NCI-H146 treated with DMSO at 0.1 percent for 48 hours (cell line): ENCODE results near the gene SLFN12L.
"Not testable (repeated sequence)": the region's sequence is repeated elsewhere in the genome, so short reads cannot be mapped to it uniquely, and the experiment has no call there.

Source experiments
- DNase-seq: peaks from one replicate; lab custom pipeline; 2025; ENCODE audit not compliant: unreplicated experiment; lab: John Stamatoyannopoulos, UW

SLFN12L gene

GRCh38 chr17:35543856-35544255 is 6.4 kb upstream of the SLFN12L start:
- DNase-seq = no peak

- no peak for DNase-seq
Observed at GRCh38 chr17:35542990-35543389, 5.5 kb upstream of the SLFN12L start.

- no peak for DNase-seq
Observed at GRCh38 chr17:35541434-35541833, 4.0 kb upstream of the SLFN12L start.

GRCh38 chr17:35540589-35541404 is 3.3 kb upstream of the SLFN12L start:
- no peak for DNase-seq

- DNase-seq = no peak
Observed at GRCh38 chr17:35539659-35540026, 2.2 kb upstream of the SLFN12L start.

- no peak for DNase-seq
Observed at GRCh38 chr17:35536664-35537171, 760 bp downstream of the SLFN12L start.

GRCh38 chr17:35535406-35535805 is 2.1 kb downstream of the SLFN12L start:
- not testable (repeated sequence) for DNase-seq

- no peak for DNase-seq
Observed at GRCh38 chr17:35534576-35535093, 2.8 kb downstream of the SLFN12L start.

GRCh38 chr17:35531160-35531559 is 6.3 kb downstream of the SLFN12L start:
- no peak for DNase-seq

- no peak for DNase-seq
Observed at GRCh38 chr17:35529866-35530265, 7.6 kb downstream of the SLFN12L start.

- not testable (repeated sequence) for DNase-seq
Observed at GRCh38 chr17:35529326-35529725, 8.2 kb downstream of the SLFN12L start.

- no peak for DNase-seq
Observed at GRCh38 chr17:35523296-35523695, 14.2 kb downstream of the SLFN12L start.

GRCh38 chr17:35521654-35522256 is 15.7 kb downstream of the SLFN12L start:
- DNase-seq = not testable (repeated sequence)

GRCh38 chr17:35521150-35521549 is 16.3 kb downstream of the SLFN12L start:
- DNase-seq = no peak

- DNase-seq = no peak
Observed at GRCh38 chr17:35519906-35520442, 17.5 kb downstream of the SLFN12L start.

GRCh38 chr17:35519439-35519838 is 18.0 kb downstream of the SLFN12L start:
- no peak for DNase-seq

- DNase-seq = not testable (repeated sequence)
Observed at GRCh38 chr17:35518431-35518830, 19.0 kb downstream of the SLFN12L start.

GRCh38 chr17:35515027-35515426 is 22.5 kb downstream of the SLFN12L start:
- no peak for DNase-seq

GRCh38 chr17:35514564-35514963 is 22.9 kb downstream of the SLFN12L start:
- no peak for DNase-seq

GRCh38 chr17:35510052-35510451 is 27.4 kb downstream of the SLFN12L start:
- DNase-seq = no peak

GRCh38 chr17:35507714-35508113 is 29.8 kb downstream of the SLFN12L start:
- not testable (repeated sequence) for DNase-seq

- DNase-seq = no peak
Observed at GRCh38 chr17:35499548-35499947, 37.9 kb downstream of the SLFN12L start.
